Measurements from ENCODE around the gene GRM6. TPM values are rescaled to one million over a fixed set of nuclear protein-coding genes. Genes with fewer than 3 reads are reported as not detected.

The GRM6 gene
- total RNA-seq, 1 experiment from 2014 or later: not detected

DNA sequence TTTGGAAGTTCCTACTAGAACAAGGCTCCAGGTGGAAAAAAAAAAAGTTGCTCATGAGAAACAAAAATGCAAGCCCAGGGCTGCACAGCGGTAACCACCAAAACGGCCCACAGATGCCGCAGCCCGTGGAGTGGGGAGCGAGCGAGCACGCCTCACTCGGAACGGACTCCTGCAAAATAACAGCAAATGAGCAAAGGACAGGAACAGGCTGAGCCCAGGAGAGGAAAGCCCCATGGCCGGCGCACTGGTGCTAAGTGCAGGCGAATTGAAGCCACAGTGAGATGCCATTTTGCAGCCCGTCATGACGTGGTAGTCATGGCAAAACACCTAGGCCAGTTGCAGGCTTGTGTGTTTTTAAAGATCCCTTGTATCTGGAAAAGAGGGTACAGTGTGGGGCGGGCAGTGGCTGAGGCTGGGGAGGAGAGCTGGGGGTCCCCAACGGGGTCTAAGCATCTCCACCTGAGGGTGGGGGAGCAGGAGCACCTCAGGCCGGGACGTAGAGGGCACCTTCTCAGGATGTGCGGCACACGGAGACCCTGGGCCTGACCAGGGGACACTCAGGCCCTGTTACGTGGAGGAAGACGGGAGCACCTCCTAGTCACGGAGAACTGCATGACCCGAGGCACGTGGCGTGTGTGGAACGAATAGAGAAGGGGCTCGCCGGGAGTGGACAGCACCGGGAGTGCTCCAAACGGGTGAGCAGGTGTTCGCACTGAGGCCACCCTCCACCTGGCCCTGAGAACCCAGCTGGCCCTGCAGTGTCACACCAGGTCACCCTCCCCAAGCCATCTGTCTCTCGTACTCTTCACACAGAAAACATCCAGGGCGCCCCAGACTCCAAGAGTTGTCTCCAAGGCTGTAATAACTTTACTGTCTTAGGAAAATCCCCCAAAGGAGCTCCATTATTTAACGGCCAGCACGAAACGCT, 10.7 kb downstream of the GRM6 start:
- no peak for DNase-seq (ENCODE audit: low read depth)

DNA sequence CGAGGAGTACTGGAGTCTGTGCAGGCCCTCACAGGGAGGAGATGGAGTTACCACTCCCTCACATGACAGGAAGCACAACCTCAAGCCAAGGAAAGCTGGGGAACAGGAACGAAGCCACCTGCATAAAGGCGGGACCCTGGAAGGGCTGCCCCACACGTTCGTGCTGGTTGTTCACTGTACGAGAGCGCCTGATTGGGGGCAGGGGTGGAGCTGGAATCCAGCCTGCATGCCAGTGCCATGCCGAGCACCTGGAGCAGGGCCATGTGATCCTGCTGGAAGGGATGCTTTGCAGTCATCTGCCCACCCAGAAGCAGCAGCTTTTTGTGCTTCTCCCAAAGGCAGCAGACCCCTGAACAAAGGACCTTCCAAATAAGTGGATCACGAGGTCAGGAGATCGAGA, 11.4 kb downstream of the GRM6 start:
- DNase-seq (ENCODE audit: low read depth): no peak

DNA sequence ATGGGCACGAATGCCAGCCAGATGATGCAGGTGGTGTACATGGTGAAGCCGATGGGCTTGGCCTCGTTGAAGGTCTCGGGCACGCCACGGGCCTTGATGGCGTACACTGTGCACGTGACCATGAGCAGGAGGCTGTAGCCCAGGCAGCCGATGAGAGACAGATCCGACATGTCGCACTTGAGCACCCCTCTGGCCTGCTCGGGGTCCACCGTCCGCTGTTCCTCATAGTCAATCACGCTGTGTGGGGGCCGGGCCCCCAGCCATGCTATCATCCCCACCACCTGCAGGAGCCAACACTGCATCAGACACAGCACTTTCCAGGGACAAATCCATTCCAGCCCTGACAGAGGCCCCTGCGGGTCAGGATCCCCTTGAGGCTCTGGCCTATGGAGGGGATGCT, 12.2 kb downstream of the GRM6 start:
- no peak for DNase-seq (ENCODE audit: low read depth)

DNA sequence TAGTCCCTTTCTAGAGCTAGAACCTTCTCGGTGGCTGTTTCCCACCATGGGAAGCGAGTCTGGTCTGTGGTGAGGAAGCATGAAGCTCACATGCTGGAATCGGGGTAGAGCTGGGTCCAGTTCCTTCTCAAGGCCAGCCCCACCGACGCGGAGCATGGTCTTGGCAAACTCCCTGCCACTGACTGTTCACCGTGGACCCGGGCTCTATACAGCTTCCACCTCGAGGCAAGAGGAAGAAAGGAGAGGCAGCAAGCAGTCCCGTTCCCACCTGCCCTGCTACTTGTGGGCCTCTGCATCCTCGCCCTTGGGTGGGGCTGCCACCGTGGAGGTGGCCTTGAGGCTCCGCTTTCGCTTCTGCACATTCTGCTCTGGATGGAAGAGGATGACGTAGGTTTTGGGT, 13.7 kb downstream of the GRM6 start:
- DNase-seq (ENCODE audit: low read depth): no peak

DNA sequence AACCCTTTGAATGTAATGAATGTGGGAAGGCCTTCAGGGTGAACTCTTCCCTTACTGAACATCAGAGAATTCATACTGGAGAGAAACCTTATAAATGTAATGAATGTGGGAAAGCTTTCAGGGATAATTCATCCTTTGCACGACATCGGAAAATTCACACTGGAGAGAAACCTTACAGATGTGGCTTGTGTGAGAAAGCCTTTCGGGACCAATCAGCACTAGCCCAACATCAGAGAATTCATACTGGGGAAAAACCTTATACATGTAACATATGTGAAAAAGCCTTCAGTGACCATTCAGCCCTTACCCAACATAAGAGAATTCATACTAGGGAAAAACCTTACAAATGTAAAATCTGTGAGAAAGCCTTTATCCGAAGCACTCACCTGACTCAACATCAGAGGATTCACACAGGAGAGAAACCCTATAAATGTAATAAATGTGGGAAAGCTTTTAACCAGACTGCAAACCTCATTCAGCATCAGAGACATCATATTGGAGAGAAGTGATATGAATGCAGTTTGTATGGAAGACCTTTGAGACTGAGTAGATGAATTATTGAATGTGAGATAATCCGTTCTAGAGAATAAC, 29.6 kb downstream of the GRM6 start:
- DNase-seq (ENCODE audit: low read depth): no peak

DNA sequence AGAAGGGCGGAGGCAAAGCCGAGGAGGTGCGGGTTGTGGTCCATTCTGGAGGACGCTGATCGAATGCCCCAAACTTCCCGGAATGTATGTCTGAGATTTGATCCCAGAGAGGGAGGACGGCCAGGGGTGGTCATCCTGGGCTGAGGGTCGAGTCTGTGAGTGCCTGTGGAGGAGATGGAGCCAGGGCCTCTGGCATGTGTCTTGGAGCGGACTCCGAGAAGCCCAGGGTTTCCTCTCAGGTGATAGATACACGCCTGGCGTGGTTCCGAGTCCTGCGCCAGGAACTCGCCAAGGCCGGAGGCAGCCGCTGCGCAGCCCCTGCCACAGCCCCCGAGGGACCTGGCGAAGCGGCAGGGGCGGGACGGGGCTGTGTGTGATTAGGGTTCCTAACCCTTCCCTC, 53.8 kb downstream of the GRM6 start:
- DNase-seq (ENCODE audit: low read depth): no peak

DNA sequence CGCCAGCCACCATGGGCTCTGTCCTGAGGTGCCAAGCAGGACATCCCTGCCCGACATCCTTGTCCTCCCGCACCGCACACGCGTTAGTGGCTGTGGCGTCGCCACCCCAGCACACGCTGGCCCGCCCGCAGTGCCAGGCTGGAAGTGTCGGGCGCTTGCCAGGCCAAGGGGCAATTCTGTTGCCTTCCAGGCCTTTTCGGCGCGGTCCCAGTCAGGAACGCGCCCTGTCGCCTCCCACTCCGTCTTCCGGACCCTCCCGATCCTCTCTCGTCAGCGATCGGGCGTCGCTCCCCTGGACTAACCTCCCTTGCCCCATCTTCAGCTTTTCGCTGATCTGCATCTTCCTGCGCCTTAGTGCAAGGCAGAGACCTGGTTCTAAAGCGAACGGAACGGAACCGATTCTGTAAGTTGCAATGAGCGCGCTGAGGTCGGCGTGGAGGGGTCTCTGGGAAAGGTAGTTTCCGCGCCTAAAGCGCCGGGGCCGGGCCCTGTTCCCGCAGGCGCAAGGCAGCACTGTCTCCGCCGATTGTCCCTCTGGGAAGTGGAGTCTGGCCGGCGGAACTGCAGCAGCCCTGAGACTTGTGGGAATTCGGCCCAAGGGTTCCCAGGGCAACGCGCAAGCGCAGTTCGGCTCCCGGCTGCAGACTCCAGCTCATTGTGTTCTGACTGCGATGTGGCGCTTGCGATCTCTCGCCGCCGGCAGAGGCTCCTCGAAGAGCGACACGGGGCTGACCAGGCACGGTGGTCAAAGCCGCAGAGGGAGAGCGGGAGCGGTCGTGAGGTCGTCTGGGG, 54.4 kb downstream of the GRM6 start, which contains the start of gene ZNF454:
ZNF454 (plus strand) TSS at position 630 of the 792 bp plus-strand sequence. CDS start 1,594 bp downstream, outside the sequence.
- DNase-seq (ENCODE audit: low read depth): peak; percentile 15

DNA sequence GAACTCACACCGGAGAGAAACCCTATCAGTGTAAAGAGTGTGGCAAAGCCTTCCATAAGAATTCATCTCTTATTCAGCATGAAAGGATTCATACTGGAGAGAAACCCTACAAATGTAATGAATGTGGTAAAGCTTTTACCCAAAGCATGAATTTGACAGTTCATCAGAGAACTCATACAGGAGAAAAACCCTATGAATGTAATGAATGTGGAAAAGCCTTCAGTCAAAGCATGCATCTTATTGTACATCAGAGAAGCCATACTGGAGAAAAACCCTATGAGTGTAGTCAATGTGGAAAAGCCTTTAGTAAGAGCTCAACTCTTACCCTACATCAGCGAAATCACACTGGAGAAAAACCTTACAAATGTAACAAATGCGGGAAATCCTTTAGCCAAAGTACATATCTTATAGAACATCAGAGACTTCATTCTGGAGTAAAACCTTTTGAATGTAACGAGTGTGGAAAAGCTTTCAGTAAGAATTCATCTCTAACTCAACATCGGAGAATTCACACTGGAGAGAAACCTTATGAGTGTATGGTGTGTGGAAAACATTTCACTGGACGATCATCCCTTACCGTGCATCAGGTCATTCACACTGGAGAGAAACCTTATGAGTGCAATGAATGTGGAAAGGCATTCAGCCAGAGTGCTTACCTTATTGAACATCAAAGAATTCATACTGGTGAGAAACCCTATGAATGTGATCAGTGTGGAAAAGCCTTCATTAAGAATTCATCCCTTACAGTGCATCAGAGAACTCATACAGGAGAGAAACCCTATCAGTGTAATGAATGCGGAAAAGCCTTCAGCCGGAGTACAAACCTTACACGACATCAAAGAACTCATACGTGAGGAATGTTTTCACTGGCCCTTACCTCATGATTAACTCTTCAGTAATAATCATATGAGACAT, 63.0 kb downstream of the GRM6 start:
- no peak for DNase-seq (ENCODE audit: low read depth)

Other genes with a start within 250 kb of the GRM6 start
- 3.0 and 3.2 TPM in 2 replicates for gene ZNF354B, start 135.4 kb downstream of the GRM6 start, total RNA-seq (2014; rRNA removed; shearing (Covaris generic))
- not detected in 2 replicates for gene ZFP2, start 99.4 kb downstream of the GRM6 start, total RNA-seq (2014; rRNA removed; shearing (Covaris generic))
- gene ZNF454, start 54.1 kb downstream of the GRM6 start, total RNA-seq (2014; rRNA removed; shearing (Covaris generic)): 0.05 and 0.54 TPM in 2 replicates
- gene ZNF879, start 28.5 kb upstream of the GRM6 start, total RNA-seq (2014; rRNA removed; shearing (Covaris generic)): 0.07 and 0.47 TPM in 2 replicates
- 0.32 and 0.84 TPM in 2 replicates for gene ZNF354C, start 65.1 kb upstream of the GRM6 start, total RNA-seq (2014; rRNA removed; shearing (Covaris generic))